ENCODE data around the gene LRRC18.

LRRC18 gene

GRCh38 chr10:48907730-48908129, 31.9 kb downstream of the LRRC18 start:
- DNase-seq (ENCODE audit: low read depth): no peak

DNA sequence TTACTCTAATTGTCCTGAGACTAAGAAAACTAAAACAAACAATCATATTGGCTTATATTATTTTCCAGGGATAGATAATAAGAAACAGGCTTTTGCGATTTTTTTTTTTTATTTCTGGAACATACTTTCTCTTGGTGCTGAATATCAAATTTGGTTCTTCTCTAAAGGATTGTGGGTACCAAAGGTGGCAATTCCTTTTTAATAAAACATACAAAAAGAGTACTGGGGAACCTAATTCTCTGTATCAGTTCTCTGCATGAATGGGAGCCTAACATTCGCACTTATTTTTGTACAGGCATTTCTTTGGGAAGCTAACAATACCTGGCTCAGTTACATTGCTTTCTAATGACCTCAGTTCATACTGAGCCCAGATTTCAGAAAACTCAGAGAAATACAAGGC, 32.8 kb downstream of the LRRC18 start:
- no peak for DNase-seq (ENCODE audit: low read depth)

- DNase-seq (ENCODE audit: low read depth): no peak
Observed at GRCh38 chr10:48905311-48905710, 34.3 kb downstream of the LRRC18 start.

DNA sequence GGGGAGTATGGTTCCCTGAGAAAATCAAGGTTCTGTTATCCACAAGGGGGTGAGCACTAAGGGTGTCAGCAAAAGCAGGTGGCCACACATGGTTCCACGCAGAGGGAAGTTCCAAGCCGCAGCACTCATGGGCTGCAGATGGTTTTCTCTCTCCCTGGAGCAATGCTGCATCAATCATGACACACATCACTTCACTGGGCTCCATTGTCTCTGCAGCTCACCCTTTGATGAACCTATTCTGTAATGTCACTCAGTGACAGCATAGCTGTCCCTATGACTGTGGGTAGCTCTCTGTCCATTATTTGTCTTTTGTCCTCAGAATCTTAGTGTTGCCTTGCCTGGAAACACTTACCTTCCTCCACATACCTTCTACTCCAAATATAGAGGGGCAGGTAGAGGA, 34.8 kb downstream of the LRRC18 start:
- no peak for DNase-seq (ENCODE audit: low read depth)

DNA sequence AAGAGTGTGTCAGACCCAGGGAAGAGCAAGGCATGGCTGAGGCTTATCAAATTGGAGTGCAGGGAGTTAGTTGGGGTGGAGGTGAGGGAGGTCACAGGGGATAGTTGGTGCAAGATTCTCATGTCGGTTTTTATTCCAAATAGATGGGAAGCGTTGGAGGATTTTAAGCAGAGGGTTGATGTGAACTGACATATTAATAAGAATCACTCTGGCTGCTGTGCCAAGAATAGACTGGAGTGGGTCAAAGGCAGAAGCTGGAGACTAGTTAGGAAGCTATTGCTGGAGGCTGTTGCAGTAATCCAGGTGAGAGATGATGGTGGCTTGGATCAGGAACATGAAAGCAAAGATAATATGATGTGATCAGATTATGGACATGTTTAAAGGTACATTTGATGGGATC, 36.5 kb downstream of the LRRC18 start:
- DNase-seq (ENCODE audit: low read depth): no peak

- no peak for DNase-seq (ENCODE audit: low read depth)
Observed at GRCh38 chr10:48902096-48902495, 37.5 kb downstream of the LRRC18 start.

DNA sequence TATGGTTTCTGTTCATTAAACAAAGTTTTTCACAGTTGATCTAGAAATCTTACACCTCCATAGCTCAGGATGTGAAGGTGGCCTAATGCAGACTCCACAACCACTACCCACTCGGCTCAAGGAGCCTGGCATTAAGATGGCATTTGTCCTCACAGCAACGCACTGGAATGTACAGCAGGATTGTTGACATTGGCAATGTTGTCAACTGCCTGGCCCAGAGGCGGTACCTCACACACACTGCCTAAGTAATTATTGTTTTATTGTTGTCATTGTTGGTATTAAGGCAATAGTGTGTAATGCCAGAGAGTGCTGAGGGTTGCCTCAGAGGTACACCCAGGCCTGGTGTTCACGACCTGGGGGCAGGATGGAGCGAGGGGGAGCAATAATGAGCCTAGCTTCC, 38.3 kb downstream of the LRRC18 start:
- DNase-seq (ENCODE audit: low read depth): no peak

GRCh38 chr10:48900371-48900801, 39.3 kb downstream of the LRRC18 start:
- no peak for DNase-seq (ENCODE audit: low read depth)

- no peak for DNase-seq (ENCODE audit: low read depth)
Observed at GRCh38 chr10:48899781-48900180, 39.9 kb downstream of the LRRC18 start.

DNA sequence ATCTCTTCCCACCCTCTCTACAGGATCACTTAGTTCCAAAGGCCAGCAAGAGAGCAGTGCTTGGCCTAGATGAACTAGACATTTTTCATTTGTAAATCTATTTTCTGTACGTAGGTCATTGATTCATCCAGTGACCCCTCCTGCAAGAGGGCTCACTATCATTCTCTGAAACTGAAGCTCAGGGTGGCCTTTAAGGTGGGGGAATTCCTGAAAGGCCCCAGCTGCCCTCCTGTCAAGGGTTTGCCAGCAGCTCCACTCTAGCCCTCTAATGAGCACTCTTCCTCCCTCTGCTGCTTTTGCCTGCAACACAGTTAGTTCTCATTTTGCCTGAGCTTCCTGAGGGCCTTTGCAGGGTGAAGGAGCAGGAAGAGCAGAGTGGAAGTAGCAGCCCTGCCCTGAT, 41.2 kb downstream of the LRRC18 start:
- no peak for DNase-seq (ENCODE audit: low read depth)

DNA sequence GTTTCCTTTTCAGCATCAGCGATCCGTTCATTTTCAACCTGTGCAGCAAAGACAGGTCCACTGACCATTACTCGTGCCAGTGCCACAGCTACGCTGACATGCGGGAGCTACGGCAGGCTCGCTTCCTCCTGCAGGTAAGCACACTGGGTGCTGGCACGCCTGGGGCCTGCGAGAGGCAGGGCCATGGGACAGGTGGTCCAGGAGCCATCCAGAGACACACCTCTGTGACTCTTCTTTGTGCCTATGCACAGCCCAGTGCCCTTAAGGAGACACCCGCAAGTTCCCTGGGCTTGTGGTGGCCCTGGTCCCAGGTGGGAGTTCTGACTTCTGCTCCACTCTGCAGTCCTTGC, 42.2 kb downstream of the LRRC18 start:
- DNase-seq (ENCODE audit: low read depth): no peak

DNA sequence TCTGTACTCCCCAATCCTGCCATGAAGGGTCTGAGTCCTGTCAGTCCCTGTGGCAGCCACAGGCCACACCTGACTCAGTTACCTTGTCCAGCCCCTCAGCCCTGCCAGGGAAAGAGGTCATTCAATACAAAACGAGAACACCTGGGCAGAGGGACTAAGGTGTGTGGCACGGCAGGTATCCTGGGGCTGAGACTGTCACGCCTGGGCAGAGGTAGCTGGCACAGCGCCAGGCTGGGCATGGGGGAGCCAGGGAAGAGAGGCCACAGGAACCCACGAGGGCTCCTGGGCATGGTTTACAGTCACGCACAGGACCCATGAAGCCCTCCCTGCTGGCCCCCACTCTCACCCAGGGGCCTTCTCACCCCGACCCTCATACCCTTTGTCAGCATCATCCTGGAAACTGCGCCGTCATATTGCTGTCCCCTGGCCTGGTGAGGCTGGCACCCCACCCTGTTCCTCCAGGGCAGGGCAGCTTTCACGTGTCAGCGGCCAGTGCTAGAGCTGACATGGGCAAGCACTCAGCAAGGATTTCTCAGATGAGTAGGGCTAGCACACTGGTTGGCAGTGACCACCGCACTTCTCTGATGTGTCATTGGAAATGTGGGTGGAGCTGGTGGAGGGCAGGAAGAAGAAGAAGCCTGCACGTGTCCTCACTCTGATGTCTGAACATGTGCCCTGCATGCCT, 42.7 kb downstream of the LRRC18 start:
- no peak for DNase-seq (ENCODE audit: low read depth)

- no peak for DNase-seq (ENCODE audit: low read depth)
Observed at GRCh38 chr10:48895803-48896195, 43.8 kb downstream of the LRRC18 start.

DNA sequence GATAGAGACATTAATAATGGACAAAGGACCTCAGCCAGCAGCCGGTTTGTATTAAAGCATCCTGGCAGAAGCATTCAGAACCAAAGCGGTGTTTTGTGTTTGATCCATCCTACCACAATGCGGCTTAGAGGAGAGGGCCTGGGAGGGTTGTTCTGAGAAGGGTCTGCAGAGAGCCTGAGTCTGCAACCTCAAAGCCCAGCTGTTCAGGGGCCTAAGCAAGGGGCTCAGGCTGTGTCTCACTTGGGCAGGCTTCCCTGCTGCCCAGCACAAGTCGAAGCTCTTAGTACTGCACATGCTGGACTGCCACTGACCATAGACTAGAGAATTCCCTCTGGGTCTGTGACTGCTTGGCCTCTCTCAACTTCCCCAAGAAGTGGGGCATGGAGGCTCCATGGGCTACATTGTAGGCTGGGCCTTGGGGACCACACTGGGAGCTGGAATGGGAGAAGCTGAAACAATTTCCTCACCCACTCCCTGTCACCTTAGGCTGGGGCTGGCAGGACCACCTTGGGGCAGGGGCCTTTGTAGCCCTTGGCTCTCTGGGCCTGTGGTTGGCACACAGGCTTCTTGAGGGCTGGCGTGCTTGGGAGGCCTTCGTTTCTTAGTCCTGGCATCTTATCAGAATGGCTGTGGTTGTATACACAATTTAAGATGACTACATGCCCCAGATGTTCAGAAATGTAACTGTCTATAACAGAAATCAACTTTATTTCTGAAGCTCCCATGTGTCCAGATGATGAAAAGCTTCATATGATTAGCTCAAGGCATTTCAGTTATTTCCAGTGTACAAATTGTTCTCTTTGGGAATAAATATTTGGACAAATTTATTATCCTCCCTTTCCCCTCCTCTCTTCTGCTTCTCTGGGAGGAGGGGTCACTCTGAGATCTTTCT, 44.5 kb downstream of the LRRC18 start:
- DNase-seq (ENCODE audit: low read depth): no peak

- DNase-seq (ENCODE audit: low read depth): no peak
Observed at GRCh38 chr10:48890888-48891850, 48.5 kb downstream of the LRRC18 start.

DNA sequence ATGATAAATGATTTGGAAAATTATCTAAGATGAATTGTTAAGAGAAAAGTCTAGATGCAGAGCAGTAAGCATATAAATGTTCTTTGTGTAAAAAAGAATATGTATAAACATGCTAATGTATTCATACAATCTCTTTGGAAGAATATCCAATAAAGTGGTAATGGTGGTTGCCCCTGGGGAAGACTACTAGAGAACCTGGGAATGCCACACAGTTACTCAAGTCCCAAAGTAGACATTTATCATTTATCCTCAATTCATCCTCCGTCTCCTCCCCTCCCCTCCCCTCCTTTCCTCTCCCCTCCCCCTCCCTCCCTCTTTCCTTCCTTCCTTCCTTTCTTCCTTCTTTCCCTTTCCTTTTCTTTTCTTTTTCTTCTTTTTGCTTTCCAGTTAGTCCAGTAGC, 51.7 kb downstream of the LRRC18 start:
- no peak for DNase-seq (ENCODE audit: low read depth)

DNA sequence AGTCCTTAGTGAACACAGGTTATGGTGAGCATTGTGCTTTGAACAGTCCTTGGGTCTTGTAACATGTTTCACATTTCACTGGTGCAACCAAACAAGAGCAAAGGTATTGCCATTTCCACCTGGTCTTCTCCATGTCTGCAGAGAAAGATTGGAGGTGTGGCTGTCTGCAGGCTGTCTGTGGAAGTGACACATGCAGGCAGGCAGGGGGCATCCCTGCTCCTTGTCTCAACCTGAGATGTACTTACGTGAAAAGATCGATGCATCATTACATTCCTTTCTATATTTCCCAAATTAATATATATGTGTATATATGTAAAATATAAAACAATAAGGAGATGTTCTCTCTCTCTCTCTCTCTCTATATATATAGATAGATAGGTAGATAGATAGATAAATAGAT, 54.3 kb downstream of the LRRC18 start:
- DNase-seq (ENCODE audit: low read depth): no peak

DNA sequence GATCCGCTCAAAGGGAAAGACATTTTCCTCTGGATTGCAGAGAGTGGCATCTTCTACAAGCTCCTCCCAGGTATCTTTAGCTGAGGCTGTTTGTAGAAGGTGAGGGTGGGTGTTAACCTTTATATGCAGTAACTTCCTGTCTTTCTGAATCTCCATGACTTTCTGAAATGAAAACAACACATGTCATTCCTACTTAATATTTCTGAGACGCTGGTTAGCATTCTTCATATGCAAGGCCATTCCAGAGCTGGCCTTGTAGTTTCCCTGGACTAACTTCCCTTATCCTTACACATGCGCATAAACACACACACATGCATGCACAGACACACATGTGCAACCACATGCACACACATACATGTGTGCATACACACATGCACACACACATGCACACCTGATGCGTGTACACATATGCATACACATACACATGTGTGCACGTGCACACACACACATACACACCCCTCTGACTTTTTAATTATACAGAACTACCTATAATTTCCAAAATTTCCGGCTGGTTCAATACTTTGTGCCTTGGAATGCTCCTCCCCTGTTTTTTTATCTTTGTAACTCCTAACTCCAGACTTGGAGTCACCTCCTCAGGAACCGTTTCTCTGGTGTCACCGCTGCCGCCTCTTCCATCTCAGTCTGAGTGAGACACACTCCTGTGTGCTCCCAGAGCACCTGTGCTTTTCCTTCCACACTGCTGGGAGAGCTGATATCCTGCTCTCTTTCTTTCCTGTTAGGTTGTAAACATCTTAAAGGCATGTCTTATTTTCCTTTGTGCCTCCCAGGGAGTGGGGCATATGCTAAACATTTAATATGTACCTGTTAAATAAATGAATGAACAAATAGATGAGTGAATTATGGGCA, 55.2 kb downstream of the LRRC18 start:
- no peak for DNase-seq (ENCODE audit: low read depth)

DNA sequence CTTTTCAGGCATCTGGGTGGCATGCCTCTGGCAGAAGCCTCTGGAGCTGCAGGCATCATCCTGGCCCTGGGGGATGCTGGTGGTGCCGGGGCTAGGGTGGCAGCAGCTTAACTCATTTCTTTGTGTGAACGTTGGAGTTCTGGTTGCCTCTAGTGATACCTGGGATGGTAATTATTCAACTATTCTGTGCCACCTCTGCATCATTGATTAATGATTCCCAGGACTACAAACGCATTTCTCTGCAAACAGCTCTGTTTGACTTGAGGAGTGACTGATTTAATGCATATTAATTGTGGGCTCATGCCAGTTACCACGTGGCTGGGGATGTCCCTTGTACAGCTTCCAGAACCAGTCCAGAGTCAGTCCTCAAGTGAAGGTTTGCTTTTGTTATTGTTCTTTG, 55.9 kb downstream of the LRRC18 start:
- DNase-seq (ENCODE audit: low read depth): no peak

DNA sequence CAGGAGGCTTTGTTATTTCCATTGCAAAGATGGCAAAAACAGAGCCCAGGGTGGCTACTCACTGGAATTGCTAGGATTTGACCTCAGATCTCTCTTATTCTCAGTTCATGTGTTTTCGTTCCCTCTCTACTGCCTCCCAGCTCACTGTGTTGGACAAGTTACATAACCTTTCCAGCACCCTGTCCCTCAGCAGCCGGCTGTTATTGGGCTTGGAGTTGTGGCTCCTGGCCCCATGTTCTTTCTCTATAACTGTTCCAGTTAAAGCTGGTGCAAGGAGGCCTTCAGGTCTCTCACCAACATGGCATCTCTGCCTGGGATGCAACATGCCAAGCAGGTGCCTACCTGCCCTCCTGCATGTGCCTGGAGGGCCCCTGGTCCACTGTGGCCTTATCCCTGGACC, 56.8 kb downstream of the LRRC18 start:
- DNase-seq (ENCODE audit: low read depth): no peak

DNA sequence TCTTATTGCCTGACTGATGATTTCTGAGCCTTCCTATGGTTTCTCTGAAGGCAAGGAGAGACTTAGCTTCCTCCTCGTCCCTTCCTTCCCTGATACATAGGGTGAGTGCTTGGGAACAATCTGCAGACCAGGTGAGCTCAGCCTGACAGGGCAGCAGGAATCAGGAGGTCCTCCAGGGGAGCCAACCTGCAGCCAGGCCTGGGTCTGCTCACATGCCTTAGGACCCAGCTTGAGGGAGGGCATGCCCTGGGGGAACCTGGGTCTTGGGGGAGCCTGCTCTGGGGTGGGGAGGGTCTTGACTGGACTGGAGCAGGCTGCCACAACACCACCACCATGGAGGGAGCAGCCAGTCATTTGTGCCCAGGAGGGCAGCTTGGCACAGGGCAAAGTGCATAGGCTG, 57.7 kb downstream of the LRRC18 start:
- no peak for DNase-seq (ENCODE audit: low read depth)

Measured in stimulated activated CD4-positive, alpha-beta T cell treated with anti-CD3 and anti-CD28 coated beads, Interleukin-2, amount 100 ng/mL, for 4 hours (primary cell).